Retinal pigment epithelial cell (primary cell): ENCODE data around the gene KLHL25.
"Not testable (repeated sequence)": the region's sequence is repeated elsewhere in the genome, so short reads cannot be mapped to it uniquely, and the experiment has no call there.

Source experiments
- DNase-seq: peaks from one replicate; pipeline ENCODE4 v3.0.0-alpha.2; 2010; ENCODE audit warnings: low read depth
- H3K4me3 ChIP-seq: 2 replicates; pipeline ENCODE4 v1.5.1; 2011; ENCODE audit warnings: mild to moderate bottlenecking, low read length, control low read depth, moderate library complexity
- TF ChIP-seq, protein P1 (sequence below): conservative IDR thresholded peaks from 2 replicates; pipeline ENCODE4 v1.5.1; 2011; ENCODE audit warnings: low read depth, low read length, control low read depth, inconsistent platforms

Gene KLHL25

GRCh38 chr15:85837011-85837433 is 42.3 kb upstream of the KLHL25 start:
- no peak for DNase-seq
- no peak overlapping the region for H3K4me3 ChIP-seq
- TF ChIP-seq, protein P1, sequence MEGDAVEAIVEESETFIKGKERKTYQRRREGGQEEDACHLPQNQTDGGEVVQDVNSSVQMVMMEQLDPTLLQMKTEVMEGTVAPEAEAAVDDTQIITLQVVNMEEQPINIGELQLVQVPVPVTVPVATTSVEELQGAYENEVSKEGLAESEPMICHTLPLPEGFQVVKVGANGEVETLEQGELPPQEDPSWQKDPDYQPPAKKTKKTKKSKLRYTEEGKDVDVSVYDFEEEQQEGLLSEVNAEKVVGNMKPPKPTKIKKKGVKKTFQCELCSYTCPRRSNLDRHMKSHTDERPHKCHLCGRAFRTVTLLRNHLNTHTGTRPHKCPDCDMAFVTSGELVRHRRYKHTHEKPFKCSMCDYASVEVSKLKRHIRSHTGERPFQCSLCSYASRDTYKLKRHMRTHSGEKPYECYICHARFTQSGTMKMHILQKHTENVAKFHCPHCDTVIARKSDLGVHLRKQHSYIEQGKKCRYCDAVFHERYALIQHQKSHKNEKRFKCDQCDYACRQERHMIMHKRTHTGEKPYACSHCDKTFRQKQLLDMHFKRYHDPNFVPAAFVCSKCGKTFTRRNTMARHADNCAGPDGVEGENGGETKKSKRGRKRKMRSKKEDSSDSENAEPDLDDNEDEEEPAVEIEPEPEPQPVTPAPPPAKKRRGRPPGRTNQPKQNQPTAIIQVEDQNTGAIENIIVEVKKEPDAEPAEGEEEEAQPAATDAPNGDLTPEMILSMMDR, result no peak

DNA sequence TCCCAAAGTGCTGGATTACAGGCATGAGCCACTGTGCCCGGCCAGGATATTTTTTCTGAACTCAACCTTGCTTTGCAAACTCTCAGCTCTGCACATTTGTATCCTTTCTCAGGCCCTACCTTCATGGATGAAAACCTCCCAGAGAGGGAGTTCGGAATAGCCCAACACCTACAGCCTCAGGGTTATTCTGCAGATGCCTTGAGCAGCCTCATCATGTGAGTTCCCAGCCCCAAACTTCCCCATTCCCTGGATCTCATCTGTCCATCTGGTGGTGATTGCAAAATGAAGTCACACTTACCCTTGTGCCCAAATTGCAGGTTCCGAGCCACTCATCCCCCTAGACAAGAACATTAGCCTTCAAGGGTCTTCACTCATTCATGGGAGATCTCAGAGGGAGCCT is 39.9 kb upstream of the KLHL25 start:
- TF ChIP-seq, protein P1, result no peak
- DNase-seq, result no peak
- H3K4me3 ChIP-seq, result no peak overlapping the region

DNA sequence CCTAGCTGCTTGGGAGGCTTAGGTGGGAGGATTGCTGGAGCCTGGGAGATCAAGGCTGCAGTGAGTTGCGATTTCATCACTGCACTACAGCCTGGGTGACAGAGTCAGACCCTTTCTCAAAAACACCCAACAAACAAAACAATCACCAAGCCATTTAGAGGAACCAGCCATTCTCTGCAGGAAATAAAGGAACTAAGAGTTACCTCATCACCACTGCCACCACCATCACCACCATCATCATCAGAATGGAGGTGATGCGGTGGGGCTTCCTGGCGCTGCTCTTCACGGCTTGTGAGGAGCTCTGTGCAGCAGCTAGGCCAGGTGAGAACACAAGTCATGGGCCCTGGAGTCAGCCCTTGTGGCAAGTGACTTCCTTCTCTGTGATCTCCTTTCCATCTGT is 37.7 kb upstream of the KLHL25 start:
- no peak for DNase-seq
- TF ChIP-seq, protein P1, result no peak
- H3K4me3 ChIP-seq, result no peak overlapping the region

DNA sequence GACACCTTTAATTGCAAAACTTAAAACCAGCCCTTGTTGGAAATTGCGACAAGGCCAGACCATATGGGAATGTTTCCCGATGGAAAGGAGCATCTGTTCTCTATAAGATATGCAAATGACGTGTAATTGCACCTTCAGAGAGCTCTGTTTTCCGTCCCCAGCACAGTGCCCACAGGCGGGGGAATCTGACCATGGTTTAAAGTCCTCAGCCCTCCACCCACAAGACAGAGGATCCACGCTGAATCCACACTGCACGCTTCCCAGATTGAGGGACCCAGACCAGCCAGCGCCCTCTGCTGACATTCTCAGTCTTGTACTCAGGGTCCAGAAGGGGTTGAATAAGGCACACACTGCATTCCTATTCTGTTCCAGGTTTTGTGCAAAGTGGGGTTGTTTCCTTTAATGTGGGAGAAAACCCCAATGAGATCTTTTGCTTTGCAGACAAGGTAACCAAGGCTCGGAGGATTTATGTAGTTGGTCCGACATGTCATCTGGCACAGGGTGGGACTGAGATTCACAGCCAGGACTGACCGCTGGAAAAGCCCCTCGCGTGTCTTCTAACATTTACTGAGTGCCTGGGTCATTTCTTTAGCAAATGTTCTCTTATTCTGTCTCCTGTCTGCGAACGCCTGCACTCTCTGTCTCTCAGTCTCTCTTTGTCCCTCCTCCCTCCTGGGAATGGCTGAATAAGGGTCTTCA is 36.8 kb upstream of the KLHL25 start:
- no peak for DNase-seq
- no peak overlapping the region for H3K4me3 ChIP-seq
- TF ChIP-seq, protein P1, result peak; percentile 84

GRCh38 chr15:85829754-85830153 is 35.0 kb upstream of the KLHL25 start:
- DNase-seq, result not testable (repeated sequence)

DNA sequence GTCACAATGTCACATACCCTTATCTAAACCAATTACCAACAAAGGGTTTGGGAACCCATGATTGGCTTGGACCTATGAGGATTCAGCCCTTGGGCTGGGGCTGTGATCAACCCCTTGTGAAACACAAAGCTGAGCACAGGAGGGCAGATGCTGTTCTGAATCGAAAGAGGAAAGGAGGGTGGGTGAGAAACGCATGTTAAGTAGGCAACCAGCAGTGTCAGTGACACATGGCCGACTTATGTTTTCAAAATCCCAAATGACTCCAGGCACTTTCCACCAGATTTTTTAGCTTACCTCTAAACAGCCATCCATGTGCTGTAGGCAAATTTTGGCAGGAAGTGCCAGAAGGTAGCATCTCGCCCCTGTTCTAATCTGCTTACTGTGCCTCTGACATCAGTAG is 34.1 kb upstream of the KLHL25 start:
- H3K4me3 ChIP-seq, result no peak overlapping the region
- DNase-seq, result no peak
- TF ChIP-seq, protein P1, result no peak

More at GRCh38 chr15:85829754-85830153, 35.0 kb upstream of the KLHL25 start:
- not testable (repeated sequence) for H3K4me3 ChIP-seq

DNA sequence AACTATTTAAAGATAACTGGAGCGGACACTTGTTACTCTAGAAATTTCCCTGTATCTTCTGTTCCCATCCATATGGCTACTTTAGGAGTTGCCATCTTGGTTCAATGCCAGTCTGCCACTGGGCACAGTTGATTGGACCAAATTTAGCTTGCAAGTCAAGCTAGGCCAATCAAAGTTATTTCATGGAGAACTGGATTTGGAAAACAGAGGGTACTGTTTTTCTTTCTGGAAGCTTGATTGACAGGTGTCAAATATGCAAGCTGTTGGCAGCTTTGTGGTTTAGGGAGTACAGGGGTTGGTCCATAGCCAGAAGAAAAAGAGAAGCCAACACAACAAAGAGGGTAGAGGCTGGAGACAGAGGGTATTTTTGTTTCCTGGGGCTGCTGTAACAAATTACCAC is 33.4 kb upstream of the KLHL25 start:
- TF ChIP-seq, protein P1, result no peak
- no peak overlapping the region for H3K4me3 ChIP-seq
- DNase-seq, result no peak
